ENCODE measurements around the gene RACGAP1.

The RACGAP1 gene

GRCh38 chr12:49984476-49985359, 40.6 kb downstream of the RACGAP1 start:
- DNase-seq = no peak

- DNase-seq = no peak
Observed at GRCh38 chr12:49983892-49984291, 41.4 kb downstream of the RACGAP1 start.

GRCh38 chr12:49982246-49983087, 42.8 kb downstream of the RACGAP1 start:
- DNase-seq = no peak

- no peak for DNase-seq
Observed at GRCh38 chr12:49980501-49981349, 44.6 kb downstream of the RACGAP1 start.

GRCh38 chr12:49979791-49980190, 45.5 kb downstream of the RACGAP1 start:
- no peak for DNase-seq

- DNase-seq = no peak
Observed at GRCh38 chr12:49979016-49979586, 46.2 kb downstream of the RACGAP1 start.

GRCh38 chr12:49978125-49978524, 47.2 kb downstream of the RACGAP1 start:
- DNase-seq = no peak

- no peak for DNase-seq
Observed at GRCh38 chr12:49976557-49976956, 48.7 kb downstream of the RACGAP1 start.

GRCh38 chr12:49975318-49975761, 50.0 kb downstream of the RACGAP1 start:
- DNase-seq = no peak

- no peak for DNase-seq
Observed at GRCh38 chr12:49974677-49975317, 50.5 kb downstream of the RACGAP1 start.

- DNase-seq = no peak
Observed at GRCh38 chr12:49974231-49974675, 51.0 kb downstream of the RACGAP1 start.

GRCh38 chr12:49973361-49973830, 51.9 kb downstream of the RACGAP1 start:
- no peak for DNase-seq

GRCh38 chr12:49972641-49973360, 52.5 kb downstream of the RACGAP1 start, which contains the start of gene AQP6:
AQP6 (plus strand) TSS chr12:49972947; CDS start chr12:49973174, 227 bp downstream.
- no peak for DNase-seq

GRCh38 chr12:49972129-49972528, 53.2 kb downstream of the RACGAP1 start:
- DNase-seq = no peak

- DNase-seq = no peak
Observed at GRCh38 chr12:49971141-49971540, 54.2 kb downstream of the RACGAP1 start.

- DNase-seq = no peak
Observed at GRCh38 chr12:49970658-49971057, 54.6 kb downstream of the RACGAP1 start.

- DNase-seq = no peak
Observed at GRCh38 chr12:49969651-49970429, 55.5 kb downstream of the RACGAP1 start.

GRCh38 chr12:49969027-49969426, 56.3 kb downstream of the RACGAP1 start:
- DNase-seq = no peak

- no peak for DNase-seq
Observed at GRCh38 chr12:49968471-49968870, 56.8 kb downstream of the RACGAP1 start.

- DNase-seq = no peak
Observed at GRCh38 chr12:49967777-49968250, 57.5 kb downstream of the RACGAP1 start.
